ENCODE measurements around the gene SLC23A3. TPM values are rescaled to one million over a fixed set of nuclear protein-coding genes. Genes with fewer than 3 reads are reported as not detected.
A peak's percentile ranks its signal among the peaks of the same experiment; 100 is the strongest.

Gene SLC23A3
- total RNA-seq, 4 donors from 2014 or later: 1.0 to 2.7 (median 1.2) TPM

DNA sequence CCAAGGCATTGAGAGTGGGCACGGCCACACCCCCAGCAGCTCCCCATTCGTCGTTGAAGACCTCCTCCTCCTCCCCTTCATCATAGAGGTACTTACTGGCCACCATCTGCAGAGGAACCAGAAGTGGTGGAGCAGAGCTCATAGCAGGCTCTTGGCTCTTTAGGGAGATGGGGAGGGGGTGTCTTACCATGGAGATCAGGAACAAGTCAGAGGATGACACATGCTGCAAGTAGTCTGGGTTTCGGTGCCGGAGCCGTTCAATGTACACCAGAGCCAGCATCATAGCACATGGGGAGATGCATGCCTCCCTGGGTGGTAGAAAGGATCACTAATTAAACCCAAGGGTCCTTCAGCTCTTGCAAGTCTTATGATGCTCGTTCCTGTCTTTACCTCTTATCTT lies 5.0 kb upstream of the SLC23A3 start:
- ATAC-seq (ENCODE audit: low FRiP score) (no peak), DNase-seq (ENCODE audit: low spot score) (no peak)
- TF ChIP-seq, protein P1, sequence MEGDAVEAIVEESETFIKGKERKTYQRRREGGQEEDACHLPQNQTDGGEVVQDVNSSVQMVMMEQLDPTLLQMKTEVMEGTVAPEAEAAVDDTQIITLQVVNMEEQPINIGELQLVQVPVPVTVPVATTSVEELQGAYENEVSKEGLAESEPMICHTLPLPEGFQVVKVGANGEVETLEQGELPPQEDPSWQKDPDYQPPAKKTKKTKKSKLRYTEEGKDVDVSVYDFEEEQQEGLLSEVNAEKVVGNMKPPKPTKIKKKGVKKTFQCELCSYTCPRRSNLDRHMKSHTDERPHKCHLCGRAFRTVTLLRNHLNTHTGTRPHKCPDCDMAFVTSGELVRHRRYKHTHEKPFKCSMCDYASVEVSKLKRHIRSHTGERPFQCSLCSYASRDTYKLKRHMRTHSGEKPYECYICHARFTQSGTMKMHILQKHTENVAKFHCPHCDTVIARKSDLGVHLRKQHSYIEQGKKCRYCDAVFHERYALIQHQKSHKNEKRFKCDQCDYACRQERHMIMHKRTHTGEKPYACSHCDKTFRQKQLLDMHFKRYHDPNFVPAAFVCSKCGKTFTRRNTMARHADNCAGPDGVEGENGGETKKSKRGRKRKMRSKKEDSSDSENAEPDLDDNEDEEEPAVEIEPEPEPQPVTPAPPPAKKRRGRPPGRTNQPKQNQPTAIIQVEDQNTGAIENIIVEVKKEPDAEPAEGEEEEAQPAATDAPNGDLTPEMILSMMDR (IDR thresholded peaks at IDR 0.05): no peak

GRCh38 chr2:219174146-219174545 lies 4.3 kb upstream of the SLC23A3 start:
- DNase-seq (ENCODE audit: low spot score) (no peak), ATAC-seq (ENCODE audit: low FRiP score) (no peak)
- TF ChIP-seq, protein P1 (IDR thresholded peaks at IDR 0.05): no peak

DNA sequence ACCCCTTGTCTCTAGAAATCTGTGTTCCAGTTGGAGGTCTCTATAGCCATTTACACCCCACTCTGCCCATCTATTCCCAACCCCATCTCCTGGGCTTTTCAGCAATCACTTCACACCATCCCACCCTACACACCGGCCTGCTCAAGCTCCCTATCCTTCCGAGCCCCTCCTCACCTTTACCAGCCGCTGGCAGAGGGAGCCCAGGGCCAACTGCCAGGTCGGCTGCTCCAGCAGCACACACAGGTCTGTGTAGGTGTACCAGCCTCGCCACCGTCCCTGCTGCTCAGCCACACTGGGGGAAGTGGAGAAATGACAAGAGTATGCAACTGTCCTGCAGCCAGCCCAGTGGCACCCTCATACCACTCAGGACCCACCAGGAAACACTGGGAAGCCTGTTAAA lies 3.3 kb upstream of the SLC23A3 start:
- TF ChIP-seq, protein P1 (IDR thresholded peaks at IDR 0.05): no peak
- DNase-seq (ENCODE audit: low spot score) (no peak), ATAC-seq (ENCODE audit: low FRiP score) (no peak)

DNA sequence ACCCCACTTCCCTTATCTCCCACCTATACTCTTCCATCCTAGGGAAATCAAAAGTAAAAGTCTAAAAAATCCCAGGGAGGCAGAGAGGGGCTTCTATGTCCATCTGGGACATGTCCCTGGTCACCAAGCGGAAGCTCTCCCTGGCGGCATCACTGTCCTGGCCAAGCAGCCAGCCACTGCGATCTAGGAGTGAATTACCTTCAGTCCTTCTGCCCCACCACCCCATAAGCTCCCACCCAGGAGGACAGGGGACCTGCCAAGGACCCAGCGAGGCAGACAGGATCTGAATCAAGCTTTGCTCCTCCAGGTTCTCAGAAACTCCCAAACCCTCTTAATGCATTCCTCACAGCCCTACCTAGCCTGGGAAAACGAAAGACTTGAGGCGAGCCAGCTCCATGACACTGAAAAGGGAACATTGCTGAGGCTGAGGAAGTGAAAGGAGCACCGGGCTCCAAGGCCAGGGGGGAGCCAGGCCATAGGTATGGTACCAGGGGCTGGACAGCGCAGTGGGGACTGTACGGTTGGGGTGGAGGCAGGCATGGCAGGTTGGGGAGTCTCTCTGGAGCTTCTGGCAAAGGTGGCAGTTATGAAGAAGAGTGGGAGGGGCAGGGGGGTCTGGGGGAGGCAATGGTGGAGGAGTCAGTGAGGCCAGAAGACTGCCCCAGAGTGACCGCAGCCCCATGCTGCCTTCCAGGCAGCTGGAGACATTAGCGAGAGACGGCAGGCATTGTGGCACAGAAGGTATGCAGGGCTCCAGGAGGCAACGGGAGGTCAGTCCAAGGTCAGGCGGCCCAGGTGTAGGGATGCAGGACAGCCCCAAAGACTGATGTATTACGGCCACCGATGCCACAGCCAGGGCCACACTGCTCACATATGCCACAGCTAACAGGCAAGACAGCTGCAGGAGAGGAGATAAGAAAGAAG lies 2.7 kb upstream of the SLC23A3 start:
- ATAC-seq (ENCODE audit: low FRiP score) (no peak), DNase-seq (ENCODE audit: low spot score) (no peak)
- TF ChIP-seq, protein P1 (IDR thresholded peaks at IDR 0.05): no peak

DNA sequence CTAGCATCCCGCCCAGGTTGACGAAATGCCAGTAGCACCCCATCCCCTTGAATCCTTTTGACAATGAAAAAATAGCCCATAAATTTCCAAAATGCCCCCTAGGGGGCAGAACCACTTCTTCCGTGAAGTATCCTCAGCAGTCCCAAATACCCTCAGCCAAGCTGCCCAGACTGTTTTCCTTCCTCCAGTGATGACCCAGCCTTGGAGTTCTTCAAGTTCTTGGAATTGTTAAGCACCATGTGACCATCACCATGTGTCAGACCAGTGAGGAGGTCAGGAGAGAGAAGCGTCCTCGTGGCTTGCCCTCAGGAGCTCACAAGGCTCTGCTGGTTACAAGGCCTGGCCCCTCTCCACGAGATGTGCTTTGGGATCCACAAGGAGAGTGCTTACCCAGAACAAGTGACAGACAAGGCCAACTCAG lies 1.4 kb upstream of the SLC23A3 start:
- DNase-seq (ENCODE audit: low spot score): no peak
- ATAC-seq (ENCODE audit: low FRiP score): peak; percentile 77
- TF ChIP-seq, protein P1 (IDR thresholded peaks at IDR 0.05): peak in 2 of 3 donors; percentile 11 to 50

GRCh38 chr2:219168932-219169331 lies 897 bp downstream of the SLC23A3 start:
- DNase-seq (ENCODE audit: low spot score): no peak
- ATAC-seq (ENCODE audit: low FRiP score): no peak
- TF ChIP-seq, protein P1 (IDR thresholded peaks at IDR 0.05): no peak

DNA sequence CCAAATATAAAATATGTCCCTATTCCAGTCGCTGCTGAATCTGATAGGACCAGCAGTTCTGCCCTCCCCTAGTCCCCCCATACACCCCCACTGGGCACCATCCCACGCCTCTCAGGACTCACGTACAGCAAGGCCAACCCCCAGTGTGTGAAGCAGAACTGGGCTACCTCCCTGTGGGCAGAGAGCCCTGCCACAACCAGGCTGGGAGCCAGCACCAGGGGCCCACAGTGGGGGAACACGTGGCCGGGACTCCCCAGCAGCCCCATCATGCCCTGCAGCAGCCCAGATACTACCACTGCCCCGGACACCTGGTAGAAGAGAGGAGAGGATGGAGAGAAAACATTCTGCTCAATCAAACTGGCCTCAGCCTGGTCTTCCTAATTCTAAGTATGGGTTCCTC lies 1.3 kb downstream of the SLC23A3 start:
- TF ChIP-seq, protein P1 (IDR thresholded peaks at IDR 0.05): no peak
- ATAC-seq (ENCODE audit: low FRiP score): no peak
- DNase-seq (ENCODE audit: low spot score): no peak

Data from omental fat pad (tissue), 4 donors.